CD14-positive monocyte (primary cell): Measurements from ENCODE around the gene CFAP74. TPM values are rescaled to one million over a fixed set of nuclear protein-coding genes. Genes with fewer than 3 reads are reported as not detected.
A peak's percentile ranks its signal among the peaks of the same experiment; 100 is the strongest.

Experiments
- DNase-seq, 3 donors: peaks; one replicate each; pipeline ENCODE4 v3.0.0-alpha.2; 2011 to 2022
- H2AFZ ChIP-seq: 2 replicates; pipeline ENCODE4 v1.6.0; 2012; ENCODE audit warnings: mild to moderate bottlenecking, low read depth, low read length, inconsistent platforms; ENCODE audit not compliant: insufficient read depth, poor library complexity, severe bottlenecking
- H3K27ac ChIP-seq, 2 donors: 1 replicate in 1 of 2; 2 replicates in 1 of 2; pipeline ENCODE4 v1.5.1; 2012 to 2013; ENCODE audit warnings: low read length in 2 of 2, control low read depth in 1 of 2, inconsistent platforms in 1 of 2, low read depth in 1 of 2, mild to moderate bottlenecking in 1 of 2
- H3K27me3 ChIP-seq, 2 donors: one replicate each; pipeline versions ENCODE4 v1.6.0 to v1.6.1; 2011 to 2013; ENCODE audit warnings: low read length in 2 of 2; ENCODE audit not compliant: control insufficient read depth in 2 of 2, insufficient read depth in 2 of 2
- H3K36me3 ChIP-seq, 2 donors: replicated peaks in 1 of 2; 1 replicate in 1 of 2; 2 replicates in 1 of 2; pipeline versions ENCODE4 v1.5.1 to v1.6.1; 2012 to 2013; ENCODE audit warnings: low read length in 2 of 2, control low read depth in 1 of 2, inconsistent platforms in 1 of 2, mild to moderate bottlenecking in 1 of 2; ENCODE audit not compliant: insufficient read depth in 2 of 2, control insufficient read depth in 1 of 2
- H3K4me1 ChIP-seq, 2 donors: 1 replicate in 1 of 2; 2 replicates in 1 of 2; pipeline versions ENCODE4 v1.5.1 to v1.6.1; 2012 to 2013; ENCODE audit warnings: low read length in 2 of 2, control low read depth in 1 of 2, inconsistent platforms in 1 of 2, mild to moderate bottlenecking in 1 of 2, moderate library complexity in 1 of 2; ENCODE audit not compliant: insufficient read depth in 2 of 2, control insufficient read depth in 1 of 2
- H3K4me2 ChIP-seq: replicated peaks from 2 replicates; pipeline ENCODE3; 2012; ENCODE audit warnings: low read length, moderate library complexity, mild to moderate bottlenecking; ENCODE audit not compliant: poor library complexity, severe bottlenecking; ENCODE audit errors: extremely low read depth
- H3K4me3 ChIP-seq, 3 experiments: fragments of 200-600 bp in 1 of 3; sonication (generic) in 1 of 3; replicated peaks in 1 of 3; 1 replicate in 2 of 3; 2 replicates in 1 of 3; pipeline ENCODE4 v1.5.1; 2011 to 2013; ENCODE audit warnings: low read length in 3 of 3, mild to moderate bottlenecking in 3 of 3, control low read depth in 2 of 3, low read depth in 2 of 3, inconsistent platforms in 1 of 3, moderate library complexity in 1 of 3
- H3K79me2 ChIP-seq: 2 replicates; pipeline ENCODE4 v1.6.0; 2012; ENCODE audit warnings: mild to moderate bottlenecking, control low read depth, inconsistent platforms, low read length, moderate library complexity; ENCODE audit not compliant: insufficient read depth
- H3K9ac ChIP-seq: 2 replicates; pipeline ENCODE4 v1.6.0; 2017; ENCODE audit warnings: low read length, mild to moderate bottlenecking; ENCODE audit not compliant: insufficient read depth, poor library complexity, severe bottlenecking
- H3K9me3 ChIP-seq, 2 donors: replicated peaks in 1 of 2; 1 replicate in 1 of 2; 2 replicates in 1 of 2; pipeline versions ENCODE4 v1.5.1 to v1.6.1; 2012 to 2013; ENCODE audit warnings: low read length in 2 of 2, control low read depth in 1 of 2; ENCODE audit not compliant: control insufficient read depth in 1 of 2, insufficient read depth in 1 of 2
- H4K20me1 ChIP-seq: 2 replicates; pipeline ENCODE4 v1.6.0; 2012; ENCODE audit warnings: mild to moderate bottlenecking, low read length, control low read depth, moderate library complexity; ENCODE audit not compliant: insufficient read depth
- H3K27ac Mint-ChIP-seq, 7 donors: one replicate each; pipeline ENCODE4 v1.8.0; 2020; ENCODE audit warnings: mild to moderate bottlenecking in 7 of 7, mixed read lengths in 7 of 7, moderate library complexity in 6 of 7, inconsistent platforms in 2 of 7
- H3K27me3 Mint-ChIP-seq, 3 donors: one replicate each; pipeline ENCODE4 v1.8.0; 2021 to 2022; ENCODE audit warnings: low read depth in 3 of 3, mild to moderate bottlenecking in 3 of 3, mixed read lengths in 3 of 3, moderate library complexity in 3 of 3, inconsistent platforms in 1 of 3
- H3K36me3 Mint-ChIP-seq, 2 donors: one replicate each; pipeline ENCODE4 v1.8.0; 2020; ENCODE audit warnings: mixed read lengths in 2 of 2, inconsistent platforms in 1 of 2, mild to moderate bottlenecking in 1 of 2
- H3K4me1 Mint-ChIP-seq: one replicate; pipeline ENCODE4 v1.8.0; 2020; ENCODE audit warnings: mild to moderate bottlenecking, mixed read lengths
- H3K4me3 Mint-ChIP-seq, 2 donors: one replicate each; pipeline ENCODE4 v1.8.0; 2020; ENCODE audit warnings: mild to moderate bottlenecking in 2 of 2, mixed read lengths in 2 of 2, moderate library complexity in 1 of 2
- H3K9me3 Mint-ChIP-seq, 7 donors: one replicate each; pipeline ENCODE4 v1.8.0; 2020 to 2022; ENCODE audit warnings: mixed read lengths in 7 of 7, mild to moderate bottlenecking in 6 of 7, moderate library complexity in 6 of 7, inconsistent platforms in 2 of 7
- WGBS: methylation state at CpG from one replicate; pipeline ENCODE4 v1.1.5; 2013; ENCODE audit warnings: missing lambda C conversion rate; ENCODE audit not compliant: insufficient coverage; 5-methylcytosine and 5-hydroxymethylcytosine counted together
- intact Hi-C, 2 donors: fragments of 100-400 bp; cut with micrococcal nuclease; formaldehyde crosslinking; loops; one replicate each; pipeline versions ENCODE4 v1.15.0 to v1.15.1; 2023
- polyA plus RNA-seq, 3 donors: library from polyadenylated mRNA; depleted of rRNA in 1 of 3; unstranded in 2 of 3; stranded (reverse) in 1 of 3; fragments of 300-500 nt in 2 of 3; fragments of >200 nt in 1 of 3; fragmentation: Illumina TruSeq in 2 of 3; gene quantifications; 1 replicate in 2 of 3; 2 replicates in 1 of 3; pipeline ENCODE4 v1.2.3, GENCODE V29; 2012 to 2021
- TF ChIP-seq, protein P1 (sequence below): fragments of 200-600 bp; IDR thresholded peaks from one replicate; pipeline ENCODE4 v1.8.0; 2022; ENCODE audit warnings: antibody characterized with exemption, mild to moderate bottlenecking

CFAP74 gene
- polyA plus RNA-seq, 3 donors, result not detected

GRCh38 chr1:1910651-1911331 is 92.8 kb downstream of the CFAP74 start:
- DNase-seq, result peak in 1 of 3 donors; percentile 11
- TF ChIP-seq, protein P1, sequence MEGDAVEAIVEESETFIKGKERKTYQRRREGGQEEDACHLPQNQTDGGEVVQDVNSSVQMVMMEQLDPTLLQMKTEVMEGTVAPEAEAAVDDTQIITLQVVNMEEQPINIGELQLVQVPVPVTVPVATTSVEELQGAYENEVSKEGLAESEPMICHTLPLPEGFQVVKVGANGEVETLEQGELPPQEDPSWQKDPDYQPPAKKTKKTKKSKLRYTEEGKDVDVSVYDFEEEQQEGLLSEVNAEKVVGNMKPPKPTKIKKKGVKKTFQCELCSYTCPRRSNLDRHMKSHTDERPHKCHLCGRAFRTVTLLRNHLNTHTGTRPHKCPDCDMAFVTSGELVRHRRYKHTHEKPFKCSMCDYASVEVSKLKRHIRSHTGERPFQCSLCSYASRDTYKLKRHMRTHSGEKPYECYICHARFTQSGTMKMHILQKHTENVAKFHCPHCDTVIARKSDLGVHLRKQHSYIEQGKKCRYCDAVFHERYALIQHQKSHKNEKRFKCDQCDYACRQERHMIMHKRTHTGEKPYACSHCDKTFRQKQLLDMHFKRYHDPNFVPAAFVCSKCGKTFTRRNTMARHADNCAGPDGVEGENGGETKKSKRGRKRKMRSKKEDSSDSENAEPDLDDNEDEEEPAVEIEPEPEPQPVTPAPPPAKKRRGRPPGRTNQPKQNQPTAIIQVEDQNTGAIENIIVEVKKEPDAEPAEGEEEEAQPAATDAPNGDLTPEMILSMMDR, result no peak
- no peak overlapping the region for H3K27ac ChIP-seq
- Mint-ChIP-seq H3K36me3 (no peaks in the 10 kb centered on the region), H3K4me1 (peaks cover 14% of the 10 kb centered on the region), H3K4me3 (no peak overlapping the region), H3K27me3 (peaks cover 3 to 13% (median 10%) of the 10 kb centered on the region in 3 donors), H3K27ac (peak overlapping the region in 2 of 7 donors; percentile 2 to 69), H3K9me3 (peaks cover 0 to 2% (median 0%) of the 10 kb centered on the region in 7 donors)
- 95% methylated on average over 9 of the region's 22 CpGs for WGBS
- H3K9ac ChIP-seq, result no peak overlapping the region
- H3K27me3 ChIP-seq, result peaks cover 0 to 5% of the 10 kb centered on the region in 2 donors
- H2AFZ ChIP-seq, result no peak overlapping the region
- no peak overlapping the region for H3K4me3 ChIP-seq
- H3K4me2 ChIP-seq, result no peak overlapping the region
- peaks cover 6% of the 10 kb centered on the region for H4K20me1 ChIP-seq
- H3K79me2 ChIP-seq, result no peaks in the 10 kb centered on the region
- no peaks in the 10 kb centered on the region for H3K9me3 ChIP-seq
- no peaks in the 10 kb centered on the region for H3K36me3 ChIP-seq
- H3K4me1 ChIP-seq, result peaks cover 13 to 17% of the 10 kb centered on the region in 2 donors
- intact Hi-C loops, result loop anchor here in 1 of 2 donors (10.0 kb wide), 1 partner anchor 224 kb away; no protein-coding TSS in a partner anchor

GRCh38 chr1:1910033-1910465 is 93.5 kb downstream of the CFAP74 start:
- intact Hi-C loops, result loop anchor here in 1 of 2 donors (10.0 kb wide), 1 partner anchor 225 kb away; no protein-coding TSS in a partner anchor
- Histone ChIP-seq H2AFZ (peak overlapping the region; percentile 86), H3K27ac (no peak overlapping the region), H3K36me3 (no peaks in the 10 kb centered on the region), H3K4me2 (peak overlapping the region; percentile 67), H3K9ac (no peak overlapping the region), H3K4me3 (peak overlapping the region in 1 of 3 experiments; percentile 75), H3K79me2 (no peaks in the 10 kb centered on the region), H3K9me3 (no peaks in the 10 kb centered on the region), H4K20me1 (peaks cover 6% of the 10 kb centered on the region), H3K4me1 (peaks cover 13 to 17% of the 10 kb centered on the region in 2 donors), H3K27me3 (peaks cover 0 to 5% of the 10 kb centered on the region in 2 donors)
- peaks cover 14% of the 10 kb centered on the region for H3K4me1 Mint-ChIP-seq
- peaks cover 3 to 11% (median 10%) of the 10 kb centered on the region in 3 donors for H3K27me3 Mint-ChIP-seq
- TF ChIP-seq, protein P1, result no peak
- H3K9me3 Mint-ChIP-seq, result peaks cover 0 to 2% (median 0%) of the 10 kb centered on the region in 7 donors
- WGBS, result no CpG with 5 or more reads among the region's 6 CpGs
- H3K27ac Mint-ChIP-seq, result peak overlapping the region in 4 of 7 donors; percentile 4 to 84 (median 64)
- H3K4me3 Mint-ChIP-seq, result peak overlapping the region; percentile 78 to 83
- H3K36me3 Mint-ChIP-seq, result no peaks in the 10 kb centered on the region
- DNase-seq, result no peak
